ENCODE results near the gene DENND4A. TPM values are rescaled to one million over a fixed set of nuclear protein-coding genes. Genes with fewer than 3 reads are reported as not detected.

The DENND4A gene
- polyA plus RNA-seq, 1 of the 3 experiments (the other 2 are of a cell fraction) = 2.5 TPM

DNA sequence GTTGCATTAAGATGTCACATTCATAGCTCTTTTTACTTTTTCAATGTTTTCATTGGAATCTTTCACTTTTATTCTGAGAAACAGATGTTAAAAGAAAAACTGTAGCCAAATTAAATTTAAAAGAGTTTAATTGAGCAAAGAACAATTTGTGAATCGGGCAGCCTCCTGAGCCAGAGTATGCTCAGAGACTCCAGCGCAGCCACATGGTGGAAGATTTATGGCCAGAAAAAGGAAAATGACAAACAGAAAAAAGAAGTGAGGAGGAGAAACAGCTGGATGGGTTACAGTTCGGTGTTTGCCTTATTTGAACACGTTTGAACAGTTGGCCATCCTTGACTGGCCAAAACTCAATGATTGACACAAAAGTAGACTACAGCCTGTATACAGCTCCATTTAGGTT, 43.4 kb upstream of the DENND4A start:
- H2AFZ ChIP-seq (ENCODE audit: low read depth) = no peak overlapping the region
- CTCF ChIA-PET = interaction anchor here (1.6 to 6.6 kb wide), 4 partner anchors 11 to 239 kb away, joined by 3 to 65 read pairs (median 11); no protein-coding TSS in a partner anchor

DNA sequence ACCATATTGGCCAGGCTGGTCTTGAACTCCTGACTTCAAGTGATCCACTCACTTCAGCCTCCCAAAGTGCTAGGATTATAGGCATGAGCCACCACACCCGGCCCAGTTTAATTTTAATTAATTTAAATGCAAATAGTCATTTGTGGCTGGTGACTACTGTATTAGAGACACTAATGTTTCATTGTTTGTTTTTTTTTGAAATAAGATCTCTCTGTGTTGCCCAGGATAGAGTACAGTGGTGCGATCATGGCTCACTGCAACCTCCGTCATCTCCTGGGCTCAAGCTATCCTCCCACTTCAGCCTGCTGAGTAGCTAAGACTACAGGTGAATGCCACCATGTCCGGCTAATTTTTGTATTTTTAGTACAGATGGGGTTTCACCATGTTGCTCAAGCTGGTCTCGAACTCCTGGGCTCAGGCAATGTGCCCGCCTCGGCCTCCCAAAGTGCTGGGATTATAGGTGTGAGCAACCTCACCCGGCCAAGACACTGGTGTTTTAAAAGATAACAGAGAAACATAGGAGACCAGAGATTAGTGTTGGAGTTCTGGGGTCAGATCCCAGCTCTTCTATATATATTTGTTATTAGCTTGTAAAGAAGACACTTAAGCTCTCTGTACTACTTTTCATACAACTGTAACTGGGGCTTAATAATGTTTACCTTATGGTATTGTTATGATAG, 42.6 kb upstream of the DENND4A start:
- H3F3A ChIP-seq (replicated peaks; ENCODE audit: insufficient read depth) = peaks cover 13% of the 10 kb centered on the region
- H3K79me2 ChIP-seq (ENCODE audit: insufficient read depth) = no peaks in the 10 kb centered on the region
- no peaks in the 10 kb centered on the region for H3K9me2 ChIP-seq
- no peak overlapping the region for H3K9ac ChIP-seq
- no peak overlapping the region for H3K27ac ChIP-seq (ENCODE audit: low read depth in 2 of 2, low read length in 1 of 2)
- H3K4me2 ChIP-seq = no peak overlapping the region
- DNase-seq = no peak
- no peaks in the 10 kb centered on the region for H3K9me3 ChIP-seq
- H3K27me3 ChIP-seq (ENCODE audit: insufficient read depth) = no peaks in the 10 kb centered on the region
- H3K4me3 ChIP-seq (ENCODE audit: low read depth in 2 of 2, low read length in 1 of 2) = no peak overlapping the region
- CTCF ChIA-PET = interaction anchor here (1.6 to 6.6 kb wide), 6 partner anchors 10 to 238 kb away, joined by 3 to 65 read pairs (median 8); partner anchors contain the start of gene INTS14
- peaks cover 9 to 15% of the 10 kb centered on the region in 2 experiments; a peak in 3 of 4 replicates for H3K4me1 ChIP-seq (ENCODE audit: control insufficient read depth in 1 of 2, insufficient read depth in 2 of 2, low read depth in 1 of 2, low read length in 1 of 2)
- 92% methylated on average over 8 of the region's 8 CpGs for WGBS (ENCODE audit: low lambda C conversion rate)
- H4K20me1 ChIP-seq (ENCODE audit: insufficient read depth) = no peaks in the 10 kb centered on the region
- H2AFZ ChIP-seq (ENCODE audit: low read depth) = no peak overlapping the region
- no peaks in the 10 kb centered on the region for H3K36me3 ChIP-seq (replicated peaks in 1 of 2; ENCODE audit: control insufficient read depth in 1 of 2, insufficient read depth in 2 of 2, low read length in 1 of 2)
- POLR2A ChIA-PET = interaction anchor here (0.6 to 1.1 kb wide), 2 partner anchors 35 to 286 kb away, joined by 4 to 9 read pairs; partner anchors contain the start of gene RAB11A
- TF ChIP-seq JUND (IDR thresholded peaks at IDR 0.05) (no peak), FOXJ3 (CRISPR knock-in tag; IDR thresholded peaks at IDR 0.05) (no peak), FOSL2 (IDR thresholded peaks at IDR 0.05; ENCODE audit: borderline replicate concordance, low read depth) (no peak), TCF12 (IDR thresholded peaks at IDR 0.05) (no peak), TAF1 (IDR thresholded peaks at IDR 0.05; ENCODE audit: borderline replicate concordance, low read depth, low read length) (no peak), SIN3A (IDR thresholded peaks at IDR 0.05; ENCODE audit: borderline replicate concordance, low read depth, low read length) (no peak)
- TF ChIP-seq, protein P1, sequence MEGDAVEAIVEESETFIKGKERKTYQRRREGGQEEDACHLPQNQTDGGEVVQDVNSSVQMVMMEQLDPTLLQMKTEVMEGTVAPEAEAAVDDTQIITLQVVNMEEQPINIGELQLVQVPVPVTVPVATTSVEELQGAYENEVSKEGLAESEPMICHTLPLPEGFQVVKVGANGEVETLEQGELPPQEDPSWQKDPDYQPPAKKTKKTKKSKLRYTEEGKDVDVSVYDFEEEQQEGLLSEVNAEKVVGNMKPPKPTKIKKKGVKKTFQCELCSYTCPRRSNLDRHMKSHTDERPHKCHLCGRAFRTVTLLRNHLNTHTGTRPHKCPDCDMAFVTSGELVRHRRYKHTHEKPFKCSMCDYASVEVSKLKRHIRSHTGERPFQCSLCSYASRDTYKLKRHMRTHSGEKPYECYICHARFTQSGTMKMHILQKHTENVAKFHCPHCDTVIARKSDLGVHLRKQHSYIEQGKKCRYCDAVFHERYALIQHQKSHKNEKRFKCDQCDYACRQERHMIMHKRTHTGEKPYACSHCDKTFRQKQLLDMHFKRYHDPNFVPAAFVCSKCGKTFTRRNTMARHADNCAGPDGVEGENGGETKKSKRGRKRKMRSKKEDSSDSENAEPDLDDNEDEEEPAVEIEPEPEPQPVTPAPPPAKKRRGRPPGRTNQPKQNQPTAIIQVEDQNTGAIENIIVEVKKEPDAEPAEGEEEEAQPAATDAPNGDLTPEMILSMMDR (IDR thresholded peaks at IDR 0.05) = no peak
- TF ChIP-seq, protein P2, sequence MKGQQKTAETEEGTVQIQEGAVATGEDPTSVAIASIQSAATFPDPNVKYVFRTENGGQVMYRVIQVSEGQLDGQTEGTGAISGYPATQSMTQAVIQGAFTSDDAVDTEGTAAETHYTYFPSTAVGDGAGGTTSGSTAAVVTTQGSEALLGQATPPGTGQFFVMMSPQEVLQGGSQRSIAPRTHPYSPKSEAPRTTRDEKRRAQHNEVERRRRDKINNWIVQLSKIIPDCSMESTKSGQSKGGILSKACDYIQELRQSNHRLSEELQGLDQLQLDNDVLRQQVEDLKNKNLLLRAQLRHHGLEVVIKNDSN (IDR thresholded peaks at IDR 0.05; ENCODE audit: borderline replicate concordance, low read depth) = no peak

More for the DNA sequence above, 43.4 kb upstream of the DENND4A start:
- Histone ChIP-seq H3K9ac (no peak overlapping the region), H3K9me3 (no peaks in the 10 kb centered on the region), H3K9me2 (no peaks in the 10 kb centered on the region), H3K4me1 (ENCODE audit: control insufficient read depth in 1 of 2, insufficient read depth in 2 of 2, low read depth in 1 of 2, low read length in 1 of 2) (peaks cover 9 to 15% of the 10 kb centered on the region in 2 experiments; a peak in 3 of 4 replicates), H3K27ac (ENCODE audit: low read depth in 2 of 2, low read length in 1 of 2) (no peak overlapping the region), H3K36me3 (replicated peaks in 1 of 2; ENCODE audit: control insufficient read depth in 1 of 2, insufficient read depth in 2 of 2, low read length in 1 of 2) (no peaks in the 10 kb centered on the region), H3K27me3 (ENCODE audit: insufficient read depth) (no peaks in the 10 kb centered on the region), H3K79me2 (ENCODE audit: insufficient read depth) (no peaks in the 10 kb centered on the region), H4K20me1 (ENCODE audit: insufficient read depth) (no peaks in the 10 kb centered on the region), H3K4me3 (ENCODE audit: low read depth in 2 of 2, low read length in 1 of 2) (no peak overlapping the region), H3K4me2 (no peak overlapping the region), H3F3A (replicated peaks; ENCODE audit: insufficient read depth) (peaks cover 13% of the 10 kb centered on the region)
- WGBS (ENCODE audit: low lambda C conversion rate) = 75% methylated on average over 4 of the region's 4 CpGs
- TF ChIP-seq MXI1 (IDR thresholded peaks at IDR 0.05; ENCODE audit: low read depth, low read length) = no peak
- no peak for TF ChIP-seq MEF2A (IDR thresholded peaks at IDR 0.05; ENCODE audit: borderline replicate concordance, low read depth)
- TF ChIP-seq, protein P3, sequence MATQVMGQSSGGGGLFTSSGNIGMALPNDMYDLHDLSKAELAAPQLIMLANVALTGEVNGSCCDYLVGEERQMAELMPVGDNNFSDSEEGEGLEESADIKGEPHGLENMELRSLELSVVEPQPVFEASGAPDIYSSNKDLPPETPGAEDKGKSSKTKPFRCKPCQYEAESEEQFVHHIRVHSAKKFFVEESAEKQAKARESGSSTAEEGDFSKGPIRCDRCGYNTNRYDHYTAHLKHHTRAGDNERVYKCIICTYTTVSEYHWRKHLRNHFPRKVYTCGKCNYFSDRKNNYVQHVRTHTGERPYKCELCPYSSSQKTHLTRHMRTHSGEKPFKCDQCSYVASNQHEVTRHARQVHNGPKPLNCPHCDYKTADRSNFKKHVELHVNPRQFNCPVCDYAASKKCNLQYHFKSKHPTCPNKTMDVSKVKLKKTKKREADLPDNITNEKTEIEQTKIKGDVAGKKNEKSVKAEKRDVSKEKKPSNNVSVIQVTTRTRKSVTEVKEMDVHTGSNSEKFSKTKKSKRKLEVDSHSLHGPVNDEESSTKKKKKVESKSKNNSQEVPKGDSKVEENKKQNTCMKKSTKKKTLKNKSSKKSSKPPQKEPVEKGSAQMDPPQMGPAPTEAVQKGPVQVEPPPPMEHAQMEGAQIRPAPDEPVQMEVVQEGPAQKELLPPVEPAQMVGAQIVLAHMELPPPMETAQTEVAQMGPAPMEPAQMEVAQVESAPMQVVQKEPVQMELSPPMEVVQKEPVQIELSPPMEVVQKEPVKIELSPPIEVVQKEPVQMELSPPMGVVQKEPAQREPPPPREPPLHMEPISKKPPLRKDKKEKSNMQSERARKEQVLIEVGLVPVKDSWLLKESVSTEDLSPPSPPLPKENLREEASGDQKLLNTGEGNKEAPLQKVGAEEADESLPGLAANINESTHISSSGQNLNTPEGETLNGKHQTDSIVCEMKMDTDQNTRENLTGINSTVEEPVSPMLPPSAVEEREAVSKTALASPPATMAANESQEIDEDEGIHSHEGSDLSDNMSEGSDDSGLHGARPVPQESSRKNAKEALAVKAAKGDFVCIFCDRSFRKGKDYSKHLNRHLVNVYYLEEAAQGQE (IDR thresholded peaks at IDR 0.05; ENCODE audit: low read depth, low read length) = no peak
- TF ChIP-seq GABPA (IDR thresholded peaks at IDR 0.05; ENCODE audit: low read depth) = no peak
- TF ChIP-seq, protein P1 (IDR thresholded peaks at IDR 0.05) = no peak
- TF ChIP-seq TCF12 (IDR thresholded peaks at IDR 0.05) = no peak
- TF ChIP-seq ELF1 (IDR thresholded peaks at IDR 0.05) = no peak
- no peak for TF ChIP-seq SMC3 (IDR thresholded peaks at IDR 0.05; ENCODE audit: low read depth, low read length)
- POLR2A ChIA-PET = interaction anchor here (1.1 kb wide), 1 partner anchor 34 kb away, joined by 4 read pairs; the partner anchor contains the start of gene RAB11A
- no peak for DNase-seq
